NK-92 (cell line): ENCODE results near the gene TNFSF8.

Experiments used
- DNase-seq: peaks from one replicate; lab custom pipeline; 2025; ENCODE audit not compliant: unreplicated experiment; lab: John Stamatoyannopoulos, UW

TNFSF8 gene

GRCh38 chr9:114878879-114879564 lies 51.4 kb downstream of the TNFSF8 start:
- no peak for DNase-seq

DNA sequence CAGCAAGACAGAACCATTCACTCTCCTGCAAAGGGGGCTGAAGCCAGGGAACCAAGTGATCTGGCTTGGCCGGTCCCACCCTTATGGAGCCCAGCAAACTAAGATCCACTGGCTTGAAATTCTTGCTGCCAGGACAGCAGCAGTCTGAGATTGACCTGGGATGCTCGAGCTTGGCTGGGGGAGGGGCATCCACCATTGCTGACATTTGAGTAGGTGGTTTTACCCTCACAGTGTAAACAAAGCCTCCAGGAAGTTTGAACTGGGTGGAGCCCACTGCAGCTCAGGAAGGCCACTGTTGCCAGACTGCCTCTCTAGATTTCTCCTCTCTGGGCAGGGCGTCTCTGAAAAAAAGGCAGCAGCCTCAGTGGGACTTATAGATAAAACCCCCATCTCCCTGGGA lies 60.5 kb downstream of the TNFSF8 start:
- DNase-seq, result no peak

DNA sequence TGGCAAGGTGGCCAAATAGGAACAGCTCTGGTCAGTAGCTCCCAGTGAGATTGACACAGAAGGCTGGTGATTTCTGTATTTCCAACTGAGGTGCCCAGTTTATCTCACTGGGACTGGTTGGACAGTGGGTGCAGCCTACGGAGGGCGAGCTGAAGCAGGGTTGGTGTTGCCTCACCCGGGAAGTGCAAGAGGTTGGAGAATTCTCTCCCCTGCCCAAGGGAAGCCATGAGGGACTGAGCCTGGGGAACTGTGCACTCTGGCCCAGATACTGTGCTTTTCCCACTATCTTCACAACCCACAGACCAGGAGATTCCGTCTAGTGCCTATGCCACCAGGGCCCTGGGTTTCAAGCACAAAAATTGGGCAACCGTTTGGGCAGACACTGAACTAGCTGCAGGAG lies 61.0 kb downstream of the TNFSF8 start:
- DNase-seq, result no peak

DNA sequence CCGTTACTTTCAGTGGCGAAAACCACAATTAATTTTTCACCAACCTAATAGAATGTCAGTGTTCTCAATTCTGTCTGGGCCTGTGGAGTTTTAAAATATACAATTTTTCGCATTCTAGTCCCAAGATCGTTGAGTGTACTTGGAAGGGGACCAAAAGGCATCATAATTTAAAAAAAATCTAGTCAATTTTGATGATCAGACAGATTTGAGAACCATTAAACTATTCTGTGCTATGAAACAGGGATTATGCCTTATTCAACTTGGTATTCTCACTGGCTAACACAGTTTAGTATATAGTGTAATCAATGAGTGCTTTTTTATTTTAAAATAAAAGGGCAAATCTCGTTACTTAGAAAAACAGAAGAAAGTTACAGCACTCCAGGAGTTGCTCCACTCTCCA lies 63.1 kb downstream of the TNFSF8 start:
- DNase-seq, result no peak

GRCh38 chr9:114864471-114864870 lies 65.9 kb downstream of the TNFSF8 start:
- DNase-seq, result no peak

DNA sequence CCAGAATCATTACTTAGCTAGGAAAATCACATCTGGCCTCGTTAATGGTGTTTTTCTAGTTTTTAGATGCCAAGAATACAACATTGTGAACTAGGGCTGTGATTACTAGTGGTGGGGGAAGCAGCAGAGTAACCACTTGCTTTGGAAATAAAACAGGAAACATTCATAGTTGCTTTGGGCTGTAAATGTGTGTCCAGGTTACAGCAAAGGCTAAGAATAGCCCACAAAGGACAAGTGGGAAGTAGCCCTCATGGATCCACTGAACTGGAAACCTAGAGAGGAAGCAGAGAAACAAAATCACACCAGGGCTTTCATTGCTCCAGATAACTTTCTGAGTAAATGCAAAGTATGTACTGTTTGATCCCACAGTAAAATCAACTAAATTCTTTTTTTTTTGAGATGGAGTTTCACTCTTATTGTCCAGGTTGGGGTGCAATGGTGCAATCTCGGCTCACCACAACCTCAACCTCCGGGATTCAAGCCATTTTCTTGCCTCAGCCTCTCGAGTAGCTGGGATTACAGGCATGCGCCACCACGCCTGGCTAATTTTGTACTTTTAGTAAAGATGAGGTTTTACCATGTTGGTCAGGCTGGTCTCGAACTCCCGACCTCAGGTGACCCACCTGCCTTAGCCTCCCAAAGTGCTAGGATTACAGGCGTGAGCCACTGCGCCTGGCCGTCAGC lies 68.3 kb downstream of the TNFSF8 start:
- DNase-seq, result no peak

- no peak for DNase-seq
Measured at GRCh38 chr9:114861273-114861672, 69.1 kb downstream of the TNFSF8 start.

GRCh38 chr9:114860187-114860586 lies 70.2 kb downstream of the TNFSF8 start:
- no peak for DNase-seq

DNA sequence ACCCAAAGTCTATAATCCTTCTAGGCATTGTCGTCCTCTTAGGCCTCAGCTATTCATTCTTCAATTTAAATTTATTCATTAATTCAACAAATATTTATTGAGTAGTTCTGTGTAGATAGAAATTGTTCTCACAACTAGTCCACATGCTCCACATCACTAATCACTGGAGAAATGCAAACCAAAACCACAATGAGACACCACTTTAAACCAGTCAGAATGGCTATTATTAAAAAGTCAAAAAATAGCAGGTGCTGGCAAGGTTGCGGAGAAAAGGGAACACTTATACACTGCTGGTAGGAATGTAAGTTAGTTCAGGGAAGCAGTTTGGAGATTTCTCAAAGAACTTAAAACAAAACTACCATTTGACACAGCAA lies 73.5 kb downstream of the TNFSF8 start:
- no peak for DNase-seq

DNA sequence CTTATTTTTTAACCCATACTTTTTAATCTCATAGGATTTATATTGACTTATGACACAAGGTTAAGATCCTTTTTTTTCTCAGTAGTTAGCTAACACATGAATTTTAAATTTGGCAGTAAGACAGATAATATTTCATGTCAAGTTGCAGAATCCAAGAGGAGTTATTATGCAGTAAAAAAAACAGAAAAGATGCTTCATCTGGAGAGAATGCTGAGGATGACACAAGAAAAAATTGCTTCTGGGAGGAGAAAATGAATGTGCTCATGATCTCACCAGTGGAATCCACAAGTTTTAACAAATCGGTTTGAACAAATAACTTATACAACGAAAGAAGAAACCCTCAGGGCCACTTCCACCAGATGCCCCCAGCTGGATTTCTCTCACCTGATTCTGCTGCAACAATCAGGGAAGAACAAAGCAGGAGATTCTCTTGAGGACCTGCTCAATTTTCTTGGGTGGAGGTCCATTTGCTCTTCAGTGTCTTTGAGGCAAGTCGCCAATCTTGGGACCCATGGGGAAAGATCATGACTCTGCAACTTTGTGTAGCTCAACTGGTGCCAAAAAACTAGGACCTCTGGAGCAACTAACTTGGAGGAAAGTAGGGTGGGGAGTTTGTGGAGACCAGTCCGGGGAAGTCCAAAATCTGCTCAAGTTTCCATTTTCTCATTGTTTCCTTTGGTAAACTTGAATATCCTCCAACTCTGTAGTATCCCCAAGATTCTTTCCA lies 74.0 kb downstream of the TNFSF8 start:
- DNase-seq, result no peak

DNA sequence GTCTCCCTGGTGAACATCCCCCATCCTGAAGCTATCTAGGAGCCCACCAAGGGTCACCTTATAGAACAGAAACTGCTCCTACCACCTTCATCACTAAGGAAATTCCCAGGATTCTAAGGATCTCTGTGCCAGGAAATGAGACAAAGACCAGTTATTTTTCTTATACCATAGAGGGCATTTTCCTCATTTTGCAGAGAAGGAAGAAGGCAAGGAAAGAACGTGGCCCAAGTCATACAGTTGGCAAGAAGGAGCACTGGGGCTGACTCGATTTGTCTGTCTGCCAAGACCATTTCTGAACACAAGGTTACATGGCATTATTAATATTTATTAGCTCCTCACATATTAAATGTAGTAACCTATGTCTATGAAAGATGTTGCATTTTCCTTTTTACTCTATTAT lies 74.9 kb downstream of the TNFSF8 start:
- no peak for DNase-seq

DNA sequence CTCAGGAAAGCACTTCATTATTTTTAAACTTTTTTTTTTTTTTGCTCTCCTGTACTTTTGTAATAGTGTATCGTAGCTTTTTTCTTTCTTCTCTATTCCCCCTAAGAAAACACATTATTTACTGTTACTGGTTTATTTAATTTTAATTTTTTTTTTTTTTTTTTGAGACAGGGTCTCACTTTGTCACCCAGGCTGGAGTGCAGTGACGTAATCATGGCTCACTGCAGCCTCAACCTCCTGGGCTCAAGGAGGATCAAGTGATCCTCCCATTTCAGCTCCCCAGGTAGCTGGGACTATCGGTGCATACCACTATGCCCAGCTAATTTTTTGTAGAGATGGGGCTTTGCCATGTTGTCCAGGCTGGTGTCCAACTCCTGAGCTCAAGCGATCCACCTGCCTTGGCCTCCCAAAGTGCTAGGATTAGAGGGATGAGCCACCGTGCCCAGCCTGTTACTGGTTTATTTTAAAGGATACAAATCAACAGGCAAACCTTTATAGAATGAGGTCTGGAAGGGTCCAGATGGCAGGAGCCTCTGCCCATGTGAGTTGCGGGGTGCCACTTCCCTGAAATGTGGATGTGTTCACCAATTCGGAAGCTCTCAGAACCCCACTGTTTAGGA lies 75.5 kb downstream of the TNFSF8 start:
- DNase-seq, result no peak

DNA sequence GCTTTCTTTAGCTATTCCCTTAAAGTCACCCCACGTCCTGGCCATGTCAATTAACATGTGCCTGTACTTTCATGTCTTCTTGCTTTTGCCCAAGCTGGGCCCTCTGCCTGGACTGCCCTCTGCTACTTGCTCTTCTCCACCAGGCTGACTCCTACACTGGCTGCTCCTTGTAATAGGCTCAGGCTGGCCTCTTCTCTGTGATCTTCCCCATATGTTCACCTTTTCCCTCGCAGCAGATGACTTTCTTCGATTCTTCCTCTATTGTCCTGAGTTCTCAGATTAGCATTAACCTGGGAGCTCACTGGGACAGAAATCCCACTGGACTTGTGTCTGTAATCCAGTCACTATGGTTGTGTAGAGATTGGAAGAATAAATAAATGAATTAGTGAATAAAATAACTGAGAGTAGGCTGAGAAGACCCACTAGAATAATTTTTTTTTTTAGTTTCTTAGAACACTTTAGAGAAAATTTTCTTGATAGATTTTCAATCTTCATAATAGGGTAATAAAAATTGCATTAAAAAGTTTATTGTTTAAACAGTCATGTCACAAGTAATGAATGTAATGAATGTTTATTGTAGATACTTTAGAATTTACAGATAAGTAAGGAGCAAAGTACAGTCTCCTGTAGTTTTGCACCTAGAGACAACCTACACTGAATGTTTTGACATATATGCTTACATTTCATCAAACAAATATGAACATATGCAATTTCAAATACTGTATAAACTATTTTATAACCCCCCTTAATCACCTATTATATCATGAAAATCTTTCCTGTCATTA lies 77.1 kb downstream of the TNFSF8 start:
- no peak for DNase-seq

GRCh38 chr9:114852050-114852594 lies 78.3 kb downstream of the TNFSF8 start:
- DNase-seq, result no peak

DNA sequence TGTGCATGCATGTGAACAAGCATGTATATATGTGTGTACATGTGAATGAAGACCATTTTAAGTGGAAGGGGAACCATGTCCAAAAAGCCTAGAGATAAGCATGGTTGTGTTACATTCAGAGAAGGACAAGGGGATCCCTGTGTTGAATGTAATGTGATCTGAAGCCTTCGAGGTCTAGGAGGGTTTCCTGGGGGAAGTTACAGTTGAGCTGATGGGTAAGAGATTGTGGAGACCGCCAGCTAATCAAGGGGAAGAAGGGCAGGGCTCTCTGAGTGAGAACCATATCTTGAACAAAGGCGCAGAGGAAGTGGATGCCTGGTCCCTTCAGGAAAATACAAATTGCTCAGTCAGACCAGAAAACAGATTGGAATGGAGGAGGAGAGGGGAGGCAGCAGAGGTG lies 79.1 kb downstream of the TNFSF8 start:
- DNase-seq, result no peak
